ENCODE data around the gene THEM5. TPM values are rescaled to one million over a fixed set of nuclear protein-coding genes. Genes with fewer than 3 reads are reported as not detected.

Gene THEM5
- total and polyA plus RNA-seq, 10 donors: 0.47 TPM; not detected in 9

GRCh38 chr1:151819227-151819835 lies 34.2 kb downstream of the THEM5 start:
- intact Hi-C loops (cut with DNase I; ENCODE audit: low total_unique reads): no loop called here
- Histone ChIP-seq H3K4me3 (no peak overlapping the region), H3K27me3 (replicated peaks in 1 of 7) (peaks cover 0 to 13% (median 0%) of the 10 kb centered on the region in 7 donors), H3K27ac (no peak overlapping the region), H3K36me3 (no peaks in the 10 kb centered on the region), H3K9me3 (no peaks in the 10 kb centered on the region), H3K4me1 (peaks cover 0 to 34% (median 20%) of the 10 kb centered on the region in 6 donors)
- DNase-seq: no peak
- TF ChIP-seq POLR2AphosphoS5 (IDR thresholded peaks at IDR 0.05) (no peak), CTCF (IDR thresholded peaks at IDR 0.05 in 8 of 11, conservative IDR thresholded peaks at IDR 0.05 in 3 of 11) (no peak), POLR2A (IDR thresholded peaks at IDR 0.05) (no peak)
- 70 to 94% (median 87%) methylated on average over 9 to 12 of the region's 12 CpGs for WGBS, 5 donors

GRCh38 chr1:151817353-151817730 lies 36.2 kb downstream of the THEM5 start:
- TF ChIP-seq POLR2A (IDR thresholded peaks at IDR 0.05) (no peak), CTCF (IDR thresholded peaks at IDR 0.05 in 8 of 11, conservative IDR thresholded peaks at IDR 0.05 in 3 of 11) (no peak), POLR2AphosphoS5 (IDR thresholded peaks at IDR 0.05) (no peak)
- whole genome bisulfite sequencing, 5 donors: 35 to 44% (median 41%) methylated on average over 7 of the region's 7 CpGs
- Histone ChIP-seq H3K27ac (peak overlapping the region in 1 of 8 donors; percentile 45), H3K9me3 (no peaks in the 10 kb centered on the region), H3K4me1 (peaks cover 0 to 34% (median 20%) of the 10 kb centered on the region in 6 donors), H3K27me3 (replicated peaks in 1 of 7) (peaks cover 0 to 5% (median 0%) of the 10 kb centered on the region in 7 donors), H3K4me3 (no peak overlapping the region), H3K36me3 (no peaks in the 10 kb centered on the region)
- intact Hi-C loops (cut with DNase I; ENCODE audit: low total_unique reads): no loop called here
- no peak for DNase-seq

- Histone ChIP-seq H3K27me3 (replicated peaks in 1 of 7) (peaks cover 0 to 5% (median 0%) of the 10 kb centered on the region in 7 donors), H3K4me3 (no peak overlapping the region), H3K36me3 (no peaks in the 10 kb centered on the region), H3K4me1 (peaks cover 0 to 34% (median 20%) of the 10 kb centered on the region in 6 donors), H3K27ac (peak overlapping the region in 3 of 8 donors; percentile 42 to 49 (median 46)), H3K9me3 (no peaks in the 10 kb centered on the region)
- WGBS, 5 donors: 70 to 78% (median 75%) methylated on average over 22 to 26 of the region's 26 CpGs
- no peak for DNase-seq
- no peak for TF ChIP-seq POLR2A (IDR thresholded peaks at IDR 0.05)
- no peak for TF ChIP-seq POLR2AphosphoS5 (IDR thresholded peaks at IDR 0.05)
- no peak for TF ChIP-seq CTCF (IDR thresholded peaks at IDR 0.05 in 8 of 11, conservative IDR thresholded peaks at IDR 0.05 in 3 of 11)
- intact Hi-C loops (cut with DNase I; ENCODE audit: low total_unique reads): no loop called here
Measured at GRCh38 chr1:151816548-151817352, 36.8 kb downstream of the THEM5 start.

Data from spleen (tissue), 11 donors.